DOHH2 (cell line): ENCODE results near the gene OASL.

ENCODE experiments used
- EZH2phosphoT487 ChIP-seq: fragments of 200-600 bp; sonication (generic); IDR thresholded peaks from 2 replicates; pipeline ENCODE4 v1.6.1; 2017; ENCODE audit warnings: borderline replicate concordance, mild to moderate bottlenecking, antibody characterized with exemption, low read length, moderate library complexity, mixed read lengths
- TF ChIP-seq, protein P1 (sequence below): fragments of 200-600 bp; sonication (generic); IDR thresholded peaks from one replicate; pipeline ENCODE4 v1.5.1; 2014; ENCODE audit warnings: antibody characterized with exemption, mild to moderate bottlenecking, low read depth, low read length; ENCODE audit not compliant: poor library complexity, severe bottlenecking

DNA sequence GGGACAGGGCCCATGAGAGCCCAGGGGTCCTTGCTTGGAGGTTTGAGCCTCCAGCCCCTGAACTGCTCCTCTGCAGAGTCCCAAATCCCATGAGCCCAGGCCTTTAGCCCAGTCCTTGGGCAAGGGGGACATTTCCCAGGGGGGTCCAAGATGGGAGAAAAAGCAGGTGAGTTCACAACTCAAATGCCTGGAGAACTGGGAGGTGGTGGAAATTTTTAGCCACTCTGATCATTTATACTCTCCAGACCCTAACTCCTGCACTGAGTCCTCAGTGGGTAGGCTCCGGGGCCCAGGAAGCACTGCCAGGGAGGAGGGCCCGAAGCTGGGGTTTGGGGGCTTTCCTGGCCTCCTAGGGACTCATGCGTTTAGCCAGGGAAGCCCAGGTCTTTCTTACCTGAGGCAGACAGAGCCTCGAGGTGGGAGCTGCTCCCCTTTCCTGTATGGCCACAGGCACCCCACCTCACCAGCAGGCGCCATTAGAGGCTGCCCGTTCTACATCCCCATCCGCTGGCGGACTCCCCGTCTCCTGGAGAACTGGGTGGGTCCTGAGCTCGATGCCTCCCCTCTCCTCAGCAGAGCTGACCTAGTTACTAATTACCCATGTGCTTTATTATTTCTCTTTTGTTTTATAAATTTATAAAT, 59.7 kb downstream of the OASL start:
- TF ChIP-seq, protein P1, sequence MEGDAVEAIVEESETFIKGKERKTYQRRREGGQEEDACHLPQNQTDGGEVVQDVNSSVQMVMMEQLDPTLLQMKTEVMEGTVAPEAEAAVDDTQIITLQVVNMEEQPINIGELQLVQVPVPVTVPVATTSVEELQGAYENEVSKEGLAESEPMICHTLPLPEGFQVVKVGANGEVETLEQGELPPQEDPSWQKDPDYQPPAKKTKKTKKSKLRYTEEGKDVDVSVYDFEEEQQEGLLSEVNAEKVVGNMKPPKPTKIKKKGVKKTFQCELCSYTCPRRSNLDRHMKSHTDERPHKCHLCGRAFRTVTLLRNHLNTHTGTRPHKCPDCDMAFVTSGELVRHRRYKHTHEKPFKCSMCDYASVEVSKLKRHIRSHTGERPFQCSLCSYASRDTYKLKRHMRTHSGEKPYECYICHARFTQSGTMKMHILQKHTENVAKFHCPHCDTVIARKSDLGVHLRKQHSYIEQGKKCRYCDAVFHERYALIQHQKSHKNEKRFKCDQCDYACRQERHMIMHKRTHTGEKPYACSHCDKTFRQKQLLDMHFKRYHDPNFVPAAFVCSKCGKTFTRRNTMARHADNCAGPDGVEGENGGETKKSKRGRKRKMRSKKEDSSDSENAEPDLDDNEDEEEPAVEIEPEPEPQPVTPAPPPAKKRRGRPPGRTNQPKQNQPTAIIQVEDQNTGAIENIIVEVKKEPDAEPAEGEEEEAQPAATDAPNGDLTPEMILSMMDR, result no peak
- no peak for TF ChIP-seq EZH2phosphoT487
